Activated CD4-positive, alpha-beta memory T cell treated with anti-CD3 and anti-CD28 coated beads for 36 hours (primary cell): ENCODE data around the gene GTF2A1. TPM values are rescaled to one million over a fixed set of nuclear protein-coding genes. Genes with fewer than 3 reads are reported as not detected.

ENCODE experiments used
- CTCF ChIA-PET: fragments of 350-600 bp; sonication (Branson Sonifier 250); formaldehyde crosslinking; loops from one replicate; lab custom pipeline; 2021; ENCODE audit warnings: antibody characterized with exemption, inconsistent platforms; lab: Charles Lee
- POLR2A ChIA-PET: fragments of 350-600 bp; sonication (Branson Sonifier 250); formaldehyde crosslinking; loops from one replicate; lab custom pipeline; 2021; ENCODE audit warnings: antibody characterized with exemption; lab: Charles Lee
- DNase-seq: peaks from one replicate; pipeline ENCODE4 v3.0.0-alpha.2; 2020
- H3K27ac Mint-ChIP-seq: one replicate; pipeline ENCODE4 v1.8.0; 2021; ENCODE audit warnings: mixed read lengths
- H3K27me3 Mint-ChIP-seq: one replicate; pipeline ENCODE4 v1.8.0; 2021; ENCODE audit warnings: mixed read lengths
- H3K36me3 Mint-ChIP-seq: one replicate; pipeline ENCODE4 v1.8.0; 2021; ENCODE audit warnings: mixed read lengths
- H3K4me1 Mint-ChIP-seq: one replicate; pipeline ENCODE4 v1.8.0; 2021; ENCODE audit warnings: low read depth, mixed read lengths
- H3K4me3 Mint-ChIP-seq: one replicate; pipeline ENCODE4 v1.8.0; 2021; ENCODE audit warnings: mild to moderate bottlenecking, mixed read lengths
- H3K9me3 Mint-ChIP-seq: one replicate; pipeline ENCODE4 v1.8.0; 2021; ENCODE audit warnings: mixed read lengths
- intact Hi-C: fragments of 100-400 bp; cut with micrococcal nuclease; formaldehyde crosslinking; loops from one replicate; pipeline ENCODE4 v1.15.1; 2023
- total RNA-seq, 2 experiments: library from RNA; stranded (reverse); gene quantifications; one replicate each; pipeline ENCODE4 v1.2.3, GENCODE V29; 2021

The GTF2A1 gene
- total RNA-seq, 2 experiments from 2014 or later, result 38.9 to 40.1 TPM

DNA sequence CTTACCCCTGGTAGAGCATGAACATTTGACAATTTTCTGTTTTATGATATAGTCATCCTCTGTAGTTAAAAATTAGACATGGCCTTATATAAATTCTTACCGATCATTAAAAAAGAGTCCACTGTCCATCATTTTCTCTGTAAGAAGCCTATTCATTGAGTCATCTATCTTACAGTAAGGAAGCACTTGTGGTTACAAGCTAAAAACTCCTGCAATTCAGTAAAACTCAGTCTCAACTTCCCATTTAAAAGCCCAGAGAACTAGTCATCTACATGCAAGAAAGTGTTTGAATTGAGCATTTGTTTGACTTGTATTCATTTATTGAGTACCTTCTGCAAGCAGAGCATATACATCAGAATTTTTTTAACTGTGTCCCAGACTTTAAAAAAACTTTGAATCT is 63.3 kb downstream of the GTF2A1 start:
- peaks cover 3% of the 10 kb centered on the region for H3K9me3 Mint-ChIP-seq
- H3K4me1 Mint-ChIP-seq, result peaks cover 11% of the 10 kb centered on the region
- intact Hi-C loops, result no loop called here
- POLR2A ChIA-PET, result no interaction called here
- H3K27me3 Mint-ChIP-seq, result no peaks in the 10 kb centered on the region
- CTCF ChIA-PET, result interaction anchor here (1.1 kb wide), 1 partner anchor 13 kb away, joined by 3 read pairs; no protein-coding TSS in a partner anchor
- no peak for DNase-seq
- H3K4me3 Mint-ChIP-seq, result no peak overlapping the region
- H3K27ac Mint-ChIP-seq, result no peak overlapping the region
- H3K36me3 Mint-ChIP-seq, result peaks cover 1% of the 10 kb centered on the region

DNA sequence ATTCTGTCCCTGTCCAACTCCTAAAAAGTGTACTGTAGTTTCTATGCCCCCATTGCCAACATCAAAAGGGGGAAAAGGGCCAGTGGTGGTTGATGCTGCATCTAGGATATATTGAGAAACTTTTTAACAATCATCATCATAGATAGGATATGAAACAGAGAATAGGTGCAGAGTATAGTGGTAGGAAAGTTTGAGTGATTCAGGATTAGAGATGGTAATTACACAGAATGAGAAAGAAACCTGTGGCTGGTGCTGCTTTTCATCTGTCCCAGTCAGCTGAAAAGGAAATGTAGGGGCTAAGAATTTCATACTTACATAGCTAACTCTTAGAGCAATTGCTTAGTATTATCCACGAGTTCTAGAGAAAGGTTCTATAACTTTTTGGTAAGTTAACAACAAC is 67.6 kb downstream of the GTF2A1 start:
- H3K4me1 Mint-ChIP-seq, result peaks cover 11% of the 10 kb centered on the region
- DNase-seq, result no peak
- no peak overlapping the region for H3K27ac Mint-ChIP-seq

DNA sequence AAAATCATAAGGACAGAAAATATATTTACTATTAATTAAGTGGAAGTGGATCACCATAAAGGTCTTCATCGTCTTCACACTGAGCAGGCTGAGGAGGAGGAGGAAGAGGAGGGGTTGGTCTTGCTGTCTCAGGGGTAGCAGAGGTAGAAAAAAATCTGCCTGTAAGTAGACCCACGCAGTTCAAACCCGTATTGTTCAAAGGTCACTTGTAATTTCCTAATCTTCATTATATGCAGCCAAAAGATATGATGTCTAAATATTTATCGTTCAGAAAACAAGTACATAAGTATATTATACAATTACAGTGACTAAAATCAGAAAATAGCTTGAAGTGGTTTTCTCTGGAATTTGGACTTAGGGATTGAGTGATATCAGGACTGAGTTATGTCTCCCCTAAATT is 72.1 kb downstream of the GTF2A1 start:
- H3K27ac Mint-ChIP-seq, result no peak overlapping the region
- no peak for DNase-seq
- intact Hi-C loops, result no loop called here
- peaks cover 2% of the 10 kb centered on the region for H3K27me3 Mint-ChIP-seq
- no peaks in the 10 kb centered on the region for H3K36me3 Mint-ChIP-seq
- ChIA-PET CTCF (interaction anchor here (1.1 to 1.4 kb wide), 2 partner anchors 24 to 161 kb away, joined by 3 to 5 read pairs; no protein-coding TSS in a partner anchor), POLR2A (no interaction called here)
- peaks cover 22% of the 10 kb centered on the region for H3K4me1 Mint-ChIP-seq
- H3K9me3 Mint-ChIP-seq, result no peaks in the 10 kb centered on the region
- H3K4me3 Mint-ChIP-seq, result no peak overlapping the region

More for the DNA sequence above, 67.6 kb downstream of the GTF2A1 start:
- ChIA-PET CTCF (interaction anchor here (0.5 to 4.1 kb wide), 5 partner anchors 11 to 300 kb away, joined by 3 to 20 read pairs (median 3); no protein-coding TSS in a partner anchor), POLR2A (interaction anchor here (0.6 kb wide), 2 partner anchors 9 to 17 kb away, joined by 3 read pairs; no protein-coding TSS in a partner anchor)
- H3K36me3 Mint-ChIP-seq, result no peaks in the 10 kb centered on the region
- H3K4me3 Mint-ChIP-seq, result no peak overlapping the region
- no peaks in the 10 kb centered on the region for H3K9me3 Mint-ChIP-seq
- intact Hi-C loops, result loop anchor here (1.0 to 2.0 kb wide), 4 partner anchors 11 to 222 kb away; no protein-coding TSS in a partner anchor
- H3K27me3 Mint-ChIP-seq, result peaks cover 2% of the 10 kb centered on the region

DNA sequence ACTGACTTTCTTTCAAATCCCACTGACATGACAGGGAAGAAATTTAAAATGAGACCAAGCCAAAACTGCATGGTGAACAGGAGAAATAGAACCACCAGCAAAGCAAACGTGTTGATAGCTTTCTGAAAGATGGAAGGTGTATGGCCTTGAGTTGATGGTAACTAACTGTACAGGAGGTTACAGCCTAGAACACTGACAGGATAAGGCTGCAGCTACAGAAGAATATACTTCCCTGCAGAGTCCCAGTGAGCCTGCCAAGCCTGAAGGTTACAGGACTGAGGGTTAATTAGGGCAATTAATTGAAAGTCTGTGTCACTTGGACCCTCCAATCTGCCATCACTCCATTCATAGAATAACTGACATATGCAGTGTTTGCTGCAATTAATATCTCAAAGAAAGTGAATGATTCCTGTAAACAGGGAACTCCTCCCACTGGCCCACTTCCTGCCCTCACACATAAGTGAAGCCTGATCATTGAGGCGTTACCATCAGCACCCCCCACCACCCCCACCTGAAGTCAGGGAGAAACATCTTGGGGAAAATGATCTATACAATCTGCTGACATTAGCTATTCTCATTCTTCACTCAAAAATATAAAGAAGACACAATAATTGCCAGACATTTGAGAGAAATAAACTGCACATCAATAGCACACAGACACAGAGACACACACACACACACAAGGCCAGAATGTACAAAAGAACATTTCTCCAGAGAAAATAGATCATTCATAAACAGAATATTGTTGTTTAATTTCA is 73.4 kb downstream of the GTF2A1 start:
- peaks cover 2% of the 10 kb centered on the region for H3K27me3 Mint-ChIP-seq
- H3K36me3 Mint-ChIP-seq, result no peaks in the 10 kb centered on the region
- H3K9me3 Mint-ChIP-seq, result no peaks in the 10 kb centered on the region
- CTCF ChIA-PET, result interaction anchor here (1.2 kb wide), 1 partner anchor 160 kb away, joined by 3 read pairs; no protein-coding TSS in a partner anchor
- H3K4me1 Mint-ChIP-seq, result peaks cover 11% of the 10 kb centered on the region
- no peak for DNase-seq
- no peak overlapping the region for H3K4me3 Mint-ChIP-seq
- no peak overlapping the region for H3K27ac Mint-ChIP-seq
- POLR2A ChIA-PET, result no interaction called here
- intact Hi-C loops, result no loop called here

DNA sequence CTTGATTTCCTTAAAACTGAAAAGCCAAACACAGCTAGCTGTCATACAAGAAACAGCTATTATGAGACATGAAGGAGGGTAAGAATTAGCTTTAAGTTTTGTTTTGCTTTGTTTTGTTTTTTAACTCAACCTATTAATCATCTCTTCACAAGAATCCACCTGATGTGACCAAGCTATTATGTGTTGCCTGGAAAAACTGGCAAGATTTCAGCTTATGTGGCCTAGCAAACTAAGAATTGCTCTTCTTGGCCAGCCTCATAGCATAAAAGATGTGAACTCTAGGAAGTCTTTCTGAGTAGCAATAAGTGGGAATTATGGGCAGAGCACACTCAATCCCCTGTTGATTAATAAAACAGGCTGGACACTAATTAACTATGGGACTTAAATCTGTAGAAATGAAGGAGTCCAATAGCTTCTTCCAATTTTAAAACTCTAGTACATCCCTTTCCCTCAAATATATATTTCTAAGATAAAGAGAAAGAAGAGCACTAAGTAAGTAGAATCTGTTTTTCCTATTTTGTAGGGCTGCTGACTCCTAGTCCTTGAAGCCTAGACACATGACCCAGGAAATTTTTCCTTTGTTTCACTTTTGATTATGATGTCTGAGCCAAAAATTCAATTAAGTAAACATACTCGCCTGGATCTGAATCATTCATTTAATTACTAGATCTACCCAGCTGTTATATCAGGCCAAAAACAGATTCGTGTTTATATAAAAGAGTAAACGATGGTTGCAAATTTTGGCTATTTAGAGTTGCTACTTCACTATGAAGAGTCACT is 75.7 kb downstream of the GTF2A1 start:
- H3K4me3 Mint-ChIP-seq, result no peak overlapping the region
- H3K27ac Mint-ChIP-seq, result no peak overlapping the region
- intact Hi-C loops, result no loop called here
- no peak for DNase-seq
- no peaks in the 10 kb centered on the region for H3K27me3 Mint-ChIP-seq
- POLR2A ChIA-PET, result interaction anchor here (0.7 kb wide), 1 partner anchor 8 kb away, joined by 3 read pairs; no protein-coding TSS in a partner anchor
- H3K4me1 Mint-ChIP-seq, result peaks cover 11% of the 10 kb centered on the region
- H3K36me3 Mint-ChIP-seq, result no peaks in the 10 kb centered on the region
- H3K9me3 Mint-ChIP-seq, result no peaks in the 10 kb centered on the region
- CTCF ChIA-PET, result interaction anchor here (1.0 to 1.9 kb wide), 2 partner anchors 19 to 149 kb away, joined by 3 to 5 read pairs; no protein-coding TSS in a partner anchor

DNA sequence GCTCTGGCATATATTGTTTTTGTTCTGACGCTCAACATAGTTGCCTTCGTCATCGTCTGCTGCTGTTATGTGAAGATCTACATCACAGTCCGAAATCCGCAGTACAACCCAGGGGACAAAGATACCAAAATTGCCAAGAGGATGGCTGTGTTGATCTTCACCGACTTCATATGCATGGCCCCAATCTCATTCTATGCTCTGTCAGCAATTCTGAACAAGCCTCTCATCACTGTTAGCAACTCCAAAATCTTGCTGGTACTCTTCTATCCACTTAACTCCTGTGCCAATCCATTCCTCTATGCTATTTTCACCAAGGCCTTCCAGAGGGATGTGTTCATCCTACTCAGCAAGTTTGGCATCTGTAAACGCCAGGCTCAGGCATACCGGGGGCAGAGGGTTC is 77.0 kb downstream of the GTF2A1 start:
- no peak overlapping the region for H3K27ac Mint-ChIP-seq
- intact Hi-C loops, result no loop called here
- no peak for DNase-seq
- H3K27me3 Mint-ChIP-seq, result no peaks in the 10 kb centered on the region
- no peak overlapping the region for H3K4me3 Mint-ChIP-seq
- no peaks in the 10 kb centered on the region for H3K9me3 Mint-ChIP-seq
- CTCF ChIA-PET, result interaction anchor here (1.0 to 1.9 kb wide), 2 partner anchors 21 to 148 kb away, joined by 3 to 5 read pairs; no protein-coding TSS in a partner anchor
- H3K4me1 Mint-ChIP-seq, result peaks cover 11% of the 10 kb centered on the region
- H3K36me3 Mint-ChIP-seq, result no peaks in the 10 kb centered on the region
- POLR2A ChIA-PET, result no interaction called here

DNA sequence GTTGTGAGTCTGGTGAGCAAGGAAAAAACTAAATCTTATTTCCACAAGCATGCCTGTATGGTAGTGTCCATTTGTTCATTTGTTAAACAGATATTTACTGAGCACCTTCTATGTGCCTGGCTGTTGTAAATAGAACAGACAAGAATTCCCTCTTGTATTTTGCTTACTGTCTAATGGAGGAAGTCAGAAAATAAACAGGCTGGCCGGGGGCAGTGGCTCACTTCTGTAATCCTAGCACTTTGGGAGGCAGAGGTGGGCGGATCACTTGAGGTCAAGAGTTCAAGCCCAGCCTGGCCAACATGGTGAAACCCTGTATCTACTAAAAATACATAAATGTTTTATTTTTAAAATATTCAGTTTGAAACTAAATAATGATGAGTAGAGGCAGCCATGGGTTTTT is 79.3 kb downstream of the GTF2A1 start:
- CTCF ChIA-PET, result no interaction called here

DNA sequence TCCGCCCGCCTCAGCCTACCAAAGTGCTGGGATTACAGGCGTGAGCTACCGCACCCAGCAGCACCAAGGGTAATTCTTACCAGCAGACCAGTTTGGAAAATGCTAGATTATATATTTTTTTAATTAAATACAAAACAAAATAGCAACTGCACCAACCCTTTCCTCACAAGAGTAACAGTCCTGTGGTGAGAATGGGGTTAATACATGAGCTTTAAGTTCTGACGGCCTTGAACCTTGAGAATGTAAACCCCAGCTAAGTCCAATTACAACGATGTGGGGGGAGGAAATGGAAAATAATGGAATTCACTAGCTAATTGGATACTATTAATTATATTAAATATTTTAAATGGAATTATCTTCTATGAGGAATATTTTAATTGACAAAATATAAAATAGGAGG is 82.3 kb downstream of the GTF2A1 start:
- ChIA-PET POLR2A (no interaction called here), CTCF (no interaction called here)
- Mint-ChIP-seq H3K27me3 (no peaks in the 10 kb centered on the region), H3K27ac (no peak overlapping the region), H3K4me3 (no peak overlapping the region), H3K4me1 (no peaks in the 10 kb centered on the region), H3K36me3 (no peaks in the 10 kb centered on the region), H3K9me3 (no peaks in the 10 kb centered on the region)
- intact Hi-C loops, result no loop called here
- no peak for DNase-seq

More for the DNA sequence above, 79.3 kb downstream of the GTF2A1 start:
- Mint-ChIP-seq H3K36me3 (no peaks in the 10 kb centered on the region), H3K9me3 (no peaks in the 10 kb centered on the region), H3K4me1 (no peaks in the 10 kb centered on the region), H3K27me3 (no peaks in the 10 kb centered on the region), H3K4me3 (no peak overlapping the region), H3K27ac (no peak overlapping the region)
- POLR2A ChIA-PET, result no interaction called here
- intact Hi-C loops, result no loop called here
- DNase-seq, result no peak

DNA sequence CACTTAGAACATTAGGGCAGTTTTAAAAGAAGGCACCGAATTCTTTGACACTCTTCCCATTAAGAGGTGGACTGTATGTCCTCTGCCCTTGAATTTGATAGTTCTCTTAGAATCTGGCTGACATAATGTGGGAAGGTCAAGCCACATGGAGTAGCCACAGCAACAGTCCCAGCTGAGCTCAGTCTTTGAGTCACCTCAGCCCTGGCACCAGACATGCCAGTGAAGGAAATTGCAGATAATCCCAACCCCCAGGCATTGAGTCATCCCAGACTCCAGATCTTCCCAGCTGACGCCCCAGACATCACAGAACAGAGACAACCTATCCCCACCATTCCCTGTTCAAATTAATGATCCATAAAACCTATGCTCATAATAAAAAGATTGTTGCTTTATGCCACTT is 83.4 kb downstream of the GTF2A1 start:
- H3K27me3 Mint-ChIP-seq, result no peaks in the 10 kb centered on the region
- no peaks in the 10 kb centered on the region for H3K9me3 Mint-ChIP-seq
- ChIA-PET POLR2A (no interaction called here), CTCF (interaction anchor here (0.7 kb wide), 1 partner anchor 15 kb away, joined by 3 read pairs; no protein-coding TSS in a partner anchor)
- no peak overlapping the region for H3K27ac Mint-ChIP-seq
- DNase-seq, result no peak
- intact Hi-C loops, result no loop called here
- no peaks in the 10 kb centered on the region for H3K36me3 Mint-ChIP-seq
- no peak overlapping the region for H3K4me3 Mint-ChIP-seq
- H3K4me1 Mint-ChIP-seq, result no peaks in the 10 kb centered on the region

DNA sequence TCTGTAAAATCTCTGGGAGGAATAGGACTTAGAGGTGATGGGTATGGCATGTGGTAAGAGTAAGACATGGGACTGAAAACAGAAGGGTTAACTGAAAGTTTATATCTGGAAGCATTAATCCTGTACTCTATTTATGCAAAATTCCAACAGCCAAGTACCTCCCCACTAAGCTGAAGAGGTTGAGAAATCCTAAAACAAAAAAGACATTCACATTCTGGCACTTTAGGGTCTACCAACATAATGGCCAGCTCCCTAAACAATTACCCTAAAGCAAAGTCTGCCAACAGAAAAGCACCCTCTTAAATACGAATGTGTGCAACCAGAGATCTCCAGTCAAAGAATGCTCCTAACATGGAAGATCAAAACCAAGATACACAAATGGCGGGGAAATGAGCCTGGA is 87.4 kb downstream of the GTF2A1 start:
- intact Hi-C loops, result no loop called here
- Mint-ChIP-seq H3K4me3 (no peak overlapping the region), H3K27ac (no peak overlapping the region), H3K27me3 (no peaks in the 10 kb centered on the region), H3K9me3 (no peaks in the 10 kb centered on the region), H3K4me1 (no peaks in the 10 kb centered on the region), H3K36me3 (no peaks in the 10 kb centered on the region)
- POLR2A ChIA-PET, result no interaction called here
- DNase-seq, result no peak
- CTCF ChIA-PET, result no interaction called here

DNA sequence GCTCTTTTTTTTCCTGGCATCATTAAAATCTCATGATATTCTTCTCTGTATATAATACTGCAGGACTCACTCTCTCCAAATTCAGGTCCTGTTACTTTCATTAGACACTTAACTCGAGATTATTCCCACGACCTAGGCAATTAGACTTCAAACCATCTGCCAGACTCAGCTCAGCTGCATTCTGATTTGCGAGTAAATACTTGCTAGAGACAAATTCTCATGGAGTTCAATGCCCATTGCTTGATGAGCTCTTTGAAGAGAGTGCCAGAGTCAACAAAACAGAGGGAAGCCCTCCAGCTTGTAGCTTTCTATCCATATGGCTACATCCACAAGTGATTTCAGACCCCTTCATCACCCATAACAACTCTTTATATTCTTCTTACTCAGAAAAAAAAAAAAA is 88.3 kb downstream of the GTF2A1 start:
- Mint-ChIP-seq H3K36me3 (no peaks in the 10 kb centered on the region), H3K4me3 (no peak overlapping the region), H3K9me3 (no peaks in the 10 kb centered on the region), H3K4me1 (no peaks in the 10 kb centered on the region), H3K27ac (no peak overlapping the region), H3K27me3 (no peaks in the 10 kb centered on the region)
- ChIA-PET POLR2A (no interaction called here), CTCF (no interaction called here)
- intact Hi-C loops, result no loop called here
- DNase-seq, result no peak

DNA sequence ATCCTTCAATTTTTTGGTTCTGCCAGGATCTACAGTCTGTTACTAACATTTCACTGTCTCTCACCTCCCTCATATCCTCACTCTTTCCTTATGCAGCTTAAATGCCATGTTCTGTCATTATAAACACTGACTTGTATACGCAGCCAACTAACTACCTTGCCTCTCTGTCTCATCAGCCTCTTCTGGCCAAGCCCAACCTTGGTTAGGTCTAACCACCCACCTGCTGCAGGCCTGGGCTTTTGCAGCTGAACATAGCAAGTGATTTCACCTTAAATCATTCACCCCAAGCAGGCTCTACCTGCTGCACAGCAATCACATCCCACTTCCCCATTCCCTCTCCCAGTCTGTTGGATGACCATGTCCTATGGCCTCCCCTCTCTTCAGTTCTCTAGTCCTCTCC is 91.5 kb downstream of the GTF2A1 start:
- Mint-ChIP-seq H3K4me1 (no peaks in the 10 kb centered on the region), H3K27ac (no peak overlapping the region), H3K4me3 (no peak overlapping the region), H3K9me3 (no peaks in the 10 kb centered on the region), H3K36me3 (no peaks in the 10 kb centered on the region), H3K27me3 (no peaks in the 10 kb centered on the region)
- intact Hi-C loops, result no loop called here
- no peak for DNase-seq
- POLR2A ChIA-PET, result no interaction called here
- CTCF ChIA-PET, result no interaction called here
